HEK293T (cell line): ENCODE data around the gene GPR107.

ENCODE experiments used
- BHLHE40 ChIP-seq: fragments of 450-650 bp; IDR thresholded peaks from 2 replicates; pipeline ENCODE4 v1.6.1; 2016; ENCODE audit warnings: mild to moderate bottlenecking, moderate library complexity, borderline replicate concordance
- FOXA1 ChIP-seq: fragments of 450-650 bp; IDR thresholded peaks from 2 replicates; pipeline ENCODE4 v1.6.1; 2016; ENCODE audit warnings: mild to moderate bottlenecking
- FOXM1 ChIP-seq: fragments of 450-650 bp; IDR thresholded peaks from 2 replicates; pipeline ENCODE4 v1.6.1; 2017; ENCODE audit warnings: mild to moderate bottlenecking, borderline replicate concordance
- L3MBTL2 ChIP-seq: fragments of 450-650 bp; conservative IDR thresholded peaks from 2 replicates; pipeline ENCODE4 v1.6.1; 2016; ENCODE audit warnings: mild to moderate bottlenecking

- TF ChIP-seq BHLHE40 = no peak
- TF ChIP-seq FOXM1 = no peak
- TF ChIP-seq FOXA1 = no peak
- TF ChIP-seq L3MBTL2 = no peak
These were observed 29.1 kb upstream of the GPR107 start for GRCh38 chr9:130024597-130024994.
